Uterus (tissue), 4 donors: ENCODE data around the gene CLRN1. TPM values are rescaled to one million over a fixed set of nuclear protein-coding genes. Genes with fewer than 3 reads are reported as not detected.

Experiments used
- DNase-seq, 2 donors: peaks; one replicate each; pipeline ENCODE4 v3.0.0-alpha.2; 2019 to 2020
- H3K27ac ChIP-seq, 2 donors: fragments of 200-600 bp; sonication (generic); 1 replicate in 1 of 2; 2 replicates in 1 of 2; pipeline ENCODE4 v1.5.1; 2016 to 2018
- H3K27me3 ChIP-seq, 2 donors: fragments of 200-600 bp; sonication (generic); one replicate each; pipeline ENCODE4 v1.5.1; 2018 to 2019; ENCODE audit warnings: control low read depth in 1 of 2
- H3K36me3 ChIP-seq, 2 donors: fragments of 200-600 bp; sonication (generic); one replicate each; pipeline ENCODE4 v1.5.1; 2019; ENCODE audit warnings: control low read depth in 1 of 2
- H3K4me1 ChIP-seq, 2 donors: fragments of 200-600 bp; sonication (generic); one replicate each; pipeline ENCODE4 v1.5.1; 2018 to 2019; ENCODE audit warnings: control low read depth in 1 of 2
- H3K4me3 ChIP-seq, 2 donors: fragments of 200-600 bp; sonication (generic); 1 replicate in 1 of 2; 2 replicates in 1 of 2; pipeline ENCODE4 v1.5.1; 2018 to 2019; ENCODE audit warnings: mild to moderate bottlenecking in 1 of 2
- H3K9me3 ChIP-seq, 2 donors: fragments of 200-600 bp; sonication (generic); one replicate each; pipeline ENCODE4 v1.5.1; 2019; ENCODE audit warnings: control low read depth in 1 of 2
- POLR2A ChIP-seq, 2 donors: fragments of 450-650 bp; IDR thresholded peaks; one replicate each; pipeline ENCODE4 v1.6.1; 2016; ENCODE audit warnings: antibody characterized with exemption in 2 of 2, mild to moderate bottlenecking in 1 of 2, moderate library complexity in 1 of 2
- intact Hi-C: fragments of 100-400 bp; cut with DNase I; formaldehyde crosslinking; loops from one replicate; pipeline ENCODE4 v1.15.1; 2023; ENCODE audit warnings: low total_unique reads
- total RNA-seq, 4 donors: library from RNA; depleted of rRNA in 3 of 4; stranded (reverse); fragments of >200 nt in 3 of 4; gene quantifications; one replicate each; pipeline versions ENCODE4 v1.1.0 to v1.2.4, GENCODE V29; 2014 to 2023
- TF ChIP-seq, protein P1 (sequence below), 4 experiments: fragments of 200-600 bp in 2 of 4; fragments of 450-650 bp in 2 of 4; sonication (generic) in 2 of 4; IDR thresholded peaks; one replicate each; pipeline ENCODE4 v1.5.1; 2016 to 2019; ENCODE audit warnings: antibody characterized with exemption in 4 of 4, mild to moderate bottlenecking in 2 of 4, moderate library complexity in 1 of 4
- donor health status: DM: yes; HTN: yes; CAD: no.

Gene CLRN1
- total RNA-seq, 4 donors from 2014 or later = not detected

DNA sequence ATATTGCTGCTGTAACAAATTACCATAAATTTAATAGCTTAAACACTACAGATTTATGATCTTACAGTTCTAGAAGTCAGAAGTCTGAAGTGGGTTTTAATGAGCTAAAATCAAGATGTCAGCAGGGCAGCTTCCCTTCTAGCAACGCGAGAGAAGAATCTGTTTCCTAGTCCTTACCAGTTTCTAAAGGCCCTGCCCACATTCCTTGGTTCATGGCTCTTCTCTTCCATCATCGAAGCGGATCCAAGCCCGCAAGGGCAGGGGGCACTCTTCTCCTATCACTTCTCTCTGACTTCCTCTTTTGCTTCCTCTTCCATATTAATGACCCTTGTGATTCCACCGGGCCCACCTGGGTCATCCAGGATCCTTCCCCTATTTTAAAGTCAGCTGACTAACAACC lies 83.4 kb downstream of the CLRN1 start:
- no peaks in the 10 kb centered on the region for H3K27me3 ChIP-seq
- DNase-seq = no peak
- TF ChIP-seq, protein P1, sequence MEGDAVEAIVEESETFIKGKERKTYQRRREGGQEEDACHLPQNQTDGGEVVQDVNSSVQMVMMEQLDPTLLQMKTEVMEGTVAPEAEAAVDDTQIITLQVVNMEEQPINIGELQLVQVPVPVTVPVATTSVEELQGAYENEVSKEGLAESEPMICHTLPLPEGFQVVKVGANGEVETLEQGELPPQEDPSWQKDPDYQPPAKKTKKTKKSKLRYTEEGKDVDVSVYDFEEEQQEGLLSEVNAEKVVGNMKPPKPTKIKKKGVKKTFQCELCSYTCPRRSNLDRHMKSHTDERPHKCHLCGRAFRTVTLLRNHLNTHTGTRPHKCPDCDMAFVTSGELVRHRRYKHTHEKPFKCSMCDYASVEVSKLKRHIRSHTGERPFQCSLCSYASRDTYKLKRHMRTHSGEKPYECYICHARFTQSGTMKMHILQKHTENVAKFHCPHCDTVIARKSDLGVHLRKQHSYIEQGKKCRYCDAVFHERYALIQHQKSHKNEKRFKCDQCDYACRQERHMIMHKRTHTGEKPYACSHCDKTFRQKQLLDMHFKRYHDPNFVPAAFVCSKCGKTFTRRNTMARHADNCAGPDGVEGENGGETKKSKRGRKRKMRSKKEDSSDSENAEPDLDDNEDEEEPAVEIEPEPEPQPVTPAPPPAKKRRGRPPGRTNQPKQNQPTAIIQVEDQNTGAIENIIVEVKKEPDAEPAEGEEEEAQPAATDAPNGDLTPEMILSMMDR (IDR thresholded peaks at IDR 0.05) = no peak
- no peak for TF ChIP-seq POLR2A (IDR thresholded peaks at IDR 0.05)
- H3K36me3 ChIP-seq = no peaks in the 10 kb centered on the region
- H3K4me1 ChIP-seq = no peaks in the 10 kb centered on the region
- no peak overlapping the region for H3K4me3 ChIP-seq
- H3K9me3 ChIP-seq = no peaks in the 10 kb centered on the region
- H3K27ac ChIP-seq = no peak overlapping the region
- intact Hi-C loops = no loop called here

DNA sequence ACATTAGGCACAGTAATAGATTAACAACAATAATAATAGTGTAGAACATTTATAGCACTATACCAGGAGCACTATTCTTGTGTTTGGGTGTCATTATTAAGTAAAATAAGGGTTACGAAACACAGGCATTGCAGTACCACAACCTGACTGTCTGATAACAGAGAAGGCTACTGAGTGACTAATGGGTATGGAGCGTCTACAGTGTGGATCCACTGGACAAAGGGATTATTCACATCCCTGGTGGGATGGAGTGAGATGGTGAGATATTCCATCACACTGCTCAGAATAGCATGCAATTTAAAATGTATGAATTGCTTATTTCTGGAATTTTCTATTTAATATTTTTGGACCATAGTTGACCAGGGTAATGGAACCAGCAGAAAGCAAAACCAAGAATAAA lies 85.5 kb downstream of the CLRN1 start:
- TF ChIP-seq POLR2A (IDR thresholded peaks at IDR 0.05) = no peak
- TF ChIP-seq, protein P1 (IDR thresholded peaks at IDR 0.05) = no peak
- no peak overlapping the region for H3K4me3 ChIP-seq
- H3K9me3 ChIP-seq = no peaks in the 10 kb centered on the region
- intact Hi-C loops = no loop called here
- no peaks in the 10 kb centered on the region for H3K36me3 ChIP-seq
- no peak overlapping the region for H3K27ac ChIP-seq
- no peak for DNase-seq
- H3K4me1 ChIP-seq = no peaks in the 10 kb centered on the region
- no peaks in the 10 kb centered on the region for H3K27me3 ChIP-seq

DNA sequence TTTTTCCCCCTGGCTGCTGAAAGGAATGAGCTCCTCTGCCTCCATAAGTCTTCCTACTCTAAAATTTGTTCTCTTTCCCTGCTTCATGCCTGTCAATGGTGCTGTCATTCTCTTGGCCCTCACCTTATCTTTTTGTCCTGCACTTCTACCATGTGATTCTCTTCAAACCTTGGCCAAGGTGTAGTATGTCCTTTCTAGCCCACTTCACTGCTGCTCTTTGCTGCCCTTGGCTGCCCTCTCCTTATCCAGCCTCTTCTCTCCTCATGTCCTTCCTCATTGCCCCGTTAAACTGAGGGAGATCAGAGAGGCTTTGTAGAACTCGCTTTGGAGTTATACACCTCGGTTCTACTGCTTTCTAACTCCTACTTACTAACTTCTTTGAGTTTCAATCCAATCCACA lies 87.0 kb downstream of the CLRN1 start:
- TF ChIP-seq, protein P1 (IDR thresholded peaks at IDR 0.05) = no peak
- no peak for TF ChIP-seq POLR2A (IDR thresholded peaks at IDR 0.05)

DNA sequence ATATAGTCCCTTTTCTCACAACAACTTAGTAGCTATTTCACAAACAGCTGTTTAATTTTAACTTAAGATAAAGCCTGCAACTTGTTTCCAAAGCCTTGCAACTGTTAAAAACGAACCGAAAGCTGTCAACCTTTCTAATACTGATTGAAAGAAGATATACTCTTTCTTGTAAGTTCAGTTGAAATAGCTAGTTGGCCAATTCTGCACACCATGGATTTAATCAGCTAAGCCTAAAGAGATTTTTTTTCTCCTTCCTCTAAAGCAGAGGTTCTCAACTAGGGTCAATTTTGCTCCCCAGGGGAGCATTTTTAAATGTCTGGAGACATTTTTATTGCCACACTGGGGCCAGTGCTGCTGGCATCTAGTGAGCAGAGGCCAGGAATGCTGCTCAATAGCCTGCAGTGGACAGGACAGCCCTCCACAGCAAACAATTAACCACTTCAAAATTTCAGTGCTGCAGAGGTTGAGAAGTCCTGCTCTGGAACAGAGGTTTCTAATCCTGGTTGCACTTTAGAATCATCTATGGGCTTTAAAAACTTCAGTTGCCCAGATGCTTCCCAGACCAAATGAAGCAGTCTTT lies 93.4 kb downstream of the CLRN1 start:
- intact Hi-C loops = no loop called here
- no peak for DNase-seq
- TF ChIP-seq, protein P1 (IDR thresholded peaks at IDR 0.05) = no peak
- TF ChIP-seq POLR2A (IDR thresholded peaks at IDR 0.05) = no peak
- H3K4me1 ChIP-seq = no peaks in the 10 kb centered on the region
- no peaks in the 10 kb centered on the region for H3K9me3 ChIP-seq
- no peak overlapping the region for H3K27ac ChIP-seq
- H3K36me3 ChIP-seq = no peaks in the 10 kb centered on the region
- no peaks in the 10 kb centered on the region for H3K27me3 ChIP-seq
- H3K4me3 ChIP-seq = no peak overlapping the region

More for the DNA sequence above, 87.0 kb downstream of the CLRN1 start:
- H3K27ac ChIP-seq = no peak overlapping the region
- no peaks in the 10 kb centered on the region for H3K9me3 ChIP-seq
- intact Hi-C loops = no loop called here
- DNase-seq = no peak
- H3K36me3 ChIP-seq = no peaks in the 10 kb centered on the region
- H3K4me1 ChIP-seq = no peaks in the 10 kb centered on the region
- H3K4me3 ChIP-seq = no peak overlapping the region
- H3K27me3 ChIP-seq = no peaks in the 10 kb centered on the region

DNA sequence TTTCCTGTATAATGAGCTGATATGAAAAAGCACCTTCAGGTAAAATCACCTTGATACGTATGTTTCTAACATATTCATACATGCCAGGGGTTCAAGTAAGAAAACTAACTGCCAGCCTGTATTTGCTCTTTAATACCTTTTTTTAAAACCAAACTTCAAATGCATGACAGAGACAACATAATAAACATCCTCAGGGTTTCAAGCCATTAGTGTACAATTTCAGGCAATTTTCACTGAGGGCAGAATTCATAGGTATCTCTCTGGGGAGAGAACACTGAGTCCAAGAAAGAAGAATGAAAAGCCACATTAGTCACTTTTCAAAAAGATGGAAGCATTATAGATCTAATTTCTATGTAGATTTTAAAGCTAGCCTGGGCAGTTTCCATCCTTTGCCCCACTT lies 94.2 kb downstream of the CLRN1 start:
- H3K27me3 ChIP-seq = no peaks in the 10 kb centered on the region
- no peaks in the 10 kb centered on the region for H3K4me1 ChIP-seq
- no peaks in the 10 kb centered on the region for H3K36me3 ChIP-seq
- H3K4me3 ChIP-seq = no peak overlapping the region
- TF ChIP-seq POLR2A (IDR thresholded peaks at IDR 0.05) = no peak
- TF ChIP-seq, protein P1 (IDR thresholded peaks at IDR 0.05) = no peak
- no peak overlapping the region for H3K27ac ChIP-seq
- intact Hi-C loops = no loop called here
- no peaks in the 10 kb centered on the region for H3K9me3 ChIP-seq
- no peak for DNase-seq
